ENCODE measurements around the gene SH2B3.
A peak's percentile ranks its signal among the peaks of the same experiment; 100 is the strongest.

Gene SH2B3

DNA sequence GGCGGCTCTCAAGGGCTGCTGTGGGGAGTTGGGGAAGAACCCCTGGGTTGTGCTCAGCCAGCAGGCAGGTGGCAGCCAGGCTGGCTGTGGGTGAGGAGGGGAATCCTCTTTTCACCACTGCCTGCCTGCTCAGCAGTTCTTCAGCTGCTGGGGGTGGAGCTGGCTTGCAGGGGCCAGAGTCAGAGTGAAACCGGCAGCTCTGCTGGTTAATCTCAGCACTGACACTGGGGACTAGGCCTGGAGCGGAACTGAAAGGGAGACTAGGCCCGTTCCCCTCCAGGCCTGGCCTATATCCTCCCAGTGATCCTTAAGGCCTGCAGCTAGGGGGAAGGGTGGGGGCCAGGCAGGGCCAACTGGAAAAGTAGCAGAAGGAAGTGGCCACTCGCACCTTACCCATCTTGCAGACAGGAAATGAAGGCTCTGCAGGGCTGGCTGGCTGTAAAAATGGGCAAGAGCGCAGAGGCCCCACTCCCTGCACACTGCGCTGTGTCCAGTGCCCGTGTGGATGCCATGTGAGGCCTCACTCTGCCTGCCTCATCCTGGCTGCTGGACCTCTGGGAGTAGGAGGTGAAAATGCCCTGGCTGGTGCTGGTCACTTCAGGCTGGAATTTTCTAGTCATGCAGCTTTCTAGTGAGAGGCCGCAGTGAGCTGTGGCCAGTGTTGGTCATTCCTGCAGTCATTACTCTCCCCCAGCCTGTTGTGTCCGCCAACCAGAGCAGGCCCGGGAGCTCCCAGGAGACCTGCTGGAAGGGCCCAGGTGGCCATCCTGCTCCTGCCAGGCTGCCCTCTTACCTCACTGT is 39.4 kb downstream of the SH2B3 start:
- DNase-seq = no peak
- TF ChIP-seq GATA1 (IDR thresholded peaks at IDR 0.05; ENCODE audit: low read depth, low read length) = no peak
- no peak for TF ChIP-seq POLR2A (IDR thresholded peaks at IDR 0.05; ENCODE audit: low read length)

GRCh38 chr12:111445726-111446581 is 40.2 kb downstream of the SH2B3 start:
- DNase-seq = no peak
- TF ChIP-seq GATA1 (IDR thresholded peaks at IDR 0.05; ENCODE audit: low read depth, low read length) = no peak

- TF ChIP-seq POLR2A (IDR thresholded peaks at IDR 0.05; ENCODE audit: low read length) = no peak
- no peak for TF ChIP-seq GATA1 (IDR thresholded peaks at IDR 0.05; ENCODE audit: low read depth, low read length)
- DNase-seq = no peak
These were observed 41.2 kb downstream of the SH2B3 start for GRCh38 chr12:111446631-111447570.

GRCh38 chr12:111447571-111448265 is 42.0 kb downstream of the SH2B3 start:
- no peak for DNase-seq
- TF ChIP-seq POLR2A (IDR thresholded peaks at IDR 0.05; ENCODE audit: low read length) = no peak
- TF ChIP-seq GATA1 (IDR thresholded peaks at IDR 0.05; ENCODE audit: low read depth, low read length) = no peak

DNA sequence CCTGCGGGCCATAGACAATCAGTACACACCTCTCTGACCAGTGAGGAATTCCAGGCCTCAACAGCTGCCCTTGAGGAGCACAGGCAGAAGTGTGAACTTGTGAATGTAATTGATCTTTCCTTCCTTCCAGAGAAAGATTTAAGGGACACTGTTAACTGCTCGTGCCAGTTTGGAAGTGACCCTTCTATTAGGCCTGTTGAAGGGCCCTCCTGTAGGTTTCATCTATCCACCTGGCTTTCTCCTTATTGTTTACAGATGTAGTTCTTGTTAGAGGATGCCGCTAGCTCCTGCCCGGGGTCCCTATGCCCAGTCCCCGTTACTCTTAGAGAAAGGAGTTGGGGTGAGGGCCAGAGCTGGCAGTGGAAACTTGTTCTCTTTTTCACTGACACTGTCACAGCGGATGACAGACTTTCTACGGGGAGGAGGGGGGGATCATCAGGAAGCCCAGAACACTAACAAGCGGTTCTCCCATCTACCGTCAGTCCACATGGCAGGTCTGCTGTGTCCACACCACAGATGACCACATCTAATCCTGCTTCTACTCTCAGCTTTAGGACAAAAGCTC is 42.6 kb downstream of the SH2B3 start:
- no peak for DNase-seq

GRCh38 chr12:111448846-111449790 is 43.4 kb downstream of the SH2B3 start:
- peak in 1 of 2 experiments; percentile 70 for DNase-seq
- no peak for TF ChIP-seq GATA1 (IDR thresholded peaks at IDR 0.05; ENCODE audit: low read depth, low read length)
- no peak for TF ChIP-seq POLR2A (IDR thresholded peaks at IDR 0.05; ENCODE audit: low read length)

More for the DNA sequence above, 42.6 kb downstream of the SH2B3 start:
- TF ChIP-seq GATA1 (IDR thresholded peaks at IDR 0.05; ENCODE audit: low read depth, low read length) (no peak), POLR2A (IDR thresholded peaks at IDR 0.05; ENCODE audit: low read length) (no peak)

DNA sequence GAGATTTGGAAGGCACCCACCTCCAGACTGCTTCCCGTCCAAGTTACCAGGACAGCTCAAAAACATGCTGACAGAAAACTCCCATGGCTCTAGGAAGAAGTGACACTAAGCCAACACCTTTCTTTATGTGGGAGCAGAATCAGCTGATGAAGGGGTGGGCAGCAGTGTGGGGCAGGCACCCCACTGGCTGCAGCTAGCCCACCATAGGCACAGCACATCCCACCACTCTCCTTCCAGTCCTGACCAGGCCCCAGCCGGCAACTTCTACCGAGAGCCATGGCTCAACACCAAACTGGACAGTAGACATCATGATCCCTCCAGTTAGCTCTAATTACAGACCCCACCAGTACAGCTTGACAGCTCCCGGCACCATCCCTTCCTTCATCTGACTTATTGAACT is 45.0 kb downstream of the SH2B3 start:
- no peak for DNase-seq
- TF ChIP-seq POLR2A (IDR thresholded peaks at IDR 0.05; ENCODE audit: low read length) = no peak
- no peak for TF ChIP-seq GATA1 (IDR thresholded peaks at IDR 0.05; ENCODE audit: low read depth, low read length)

- TF ChIP-seq GATA1 (IDR thresholded peaks at IDR 0.05; ENCODE audit: low read depth, low read length) = no peak
- TF ChIP-seq POLR2A (IDR thresholded peaks at IDR 0.05; ENCODE audit: low read length) = no peak
- no peak for DNase-seq
These were observed 45.5 kb downstream of the SH2B3 start for GRCh38 chr12:111451232-111451631.

- DNase-seq = peak; percentile 68 to 80
- no peak for TF ChIP-seq GATA1 (IDR thresholded peaks at IDR 0.05; ENCODE audit: low read depth, low read length)
These were observed 46.0 kb downstream of the SH2B3 start for GRCh38 chr12:111451649-111452129.

DNA sequence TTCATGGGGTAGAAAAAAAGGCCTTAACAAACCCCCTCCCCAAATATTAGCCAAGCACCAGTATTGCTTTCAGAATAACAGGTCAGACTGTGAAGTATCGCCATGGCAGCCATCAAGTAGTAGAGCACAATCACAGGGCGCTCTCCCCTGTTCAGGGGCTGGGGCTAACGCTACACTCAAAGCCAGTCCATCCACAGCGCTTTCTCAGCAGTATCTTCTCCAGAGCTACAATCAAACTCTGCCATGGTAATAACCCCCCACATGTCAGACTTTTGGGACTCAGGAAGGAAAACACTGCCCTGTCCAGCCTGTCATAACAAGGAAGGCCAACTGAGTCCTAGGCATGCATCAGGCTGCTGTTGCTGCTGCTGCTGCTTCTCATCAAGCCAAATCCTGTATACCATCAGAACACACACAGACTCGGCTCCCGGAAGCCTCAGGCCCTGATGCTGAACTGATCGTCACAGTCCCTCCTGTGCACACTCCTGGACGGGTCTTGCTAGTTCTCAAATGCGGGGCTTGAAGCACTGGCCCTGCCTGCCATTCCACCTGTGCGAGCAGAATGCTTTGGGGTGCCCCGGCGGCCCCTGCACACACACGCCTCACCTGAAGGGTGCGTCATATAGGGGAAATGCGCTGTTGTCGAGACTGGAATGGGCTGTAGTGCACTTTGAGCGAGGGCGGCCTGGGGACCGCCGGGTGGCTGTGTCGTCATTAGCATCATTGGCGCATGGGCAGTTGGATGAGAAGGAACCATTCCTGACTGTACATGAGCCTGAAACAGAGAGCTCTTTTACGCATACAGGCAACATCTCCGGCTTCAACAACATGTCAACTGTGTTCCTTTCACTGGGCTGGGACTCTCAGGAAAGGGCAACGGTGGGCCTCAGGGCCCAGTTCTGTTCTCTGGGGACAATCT is 47.6 kb downstream of the SH2B3 start:
- no peak for DNase-seq
- no peak for TF ChIP-seq POLR2A (IDR thresholded peaks at IDR 0.05; ENCODE audit: low read length)
- TF ChIP-seq GATA1 (IDR thresholded peaks at IDR 0.05; ENCODE audit: low read depth, low read length) = no peak

- DNase-seq = no peak
These were observed 48.6 kb downstream of the SH2B3 start for GRCh38 chr12:111454311-111454710.

More at GRCh38 chr12:111454311-111454710, 48.6 kb downstream of the SH2B3 start:
- no peak for TF ChIP-seq POLR2A (IDR thresholded peaks at IDR 0.05; ENCODE audit: low read length)
- no peak for TF ChIP-seq GATA1 (IDR thresholded peaks at IDR 0.05; ENCODE audit: low read depth, low read length)
